ENCODE measurements around the gene ASB13. TPM values are rescaled to one million over a fixed set of nuclear protein-coding genes. Genes with fewer than 3 reads are reported as not detected.

Gene ASB13
- total and polyA plus RNA-seq, 7 donors, result 13.2 to 52.0 (median 23.5) TPM

- H3K4me3 ChIP-seq, result no peak overlapping the region
- DNase-seq, result peak; percentile 82
- WGBS, 2 donors, result 7 to 9% methylated on average over 7 of the region's 7 CpGs
Measured at GRCh38 chr10:5629303-5630111, 36.9 kb downstream of the ASB13 start.

GRCh38 chr10:5628451-5629302 is 37.7 kb downstream of the ASB13 start:
- intact Hi-C loops (cut with DNase I), result no loop called here
- H3K36me3 ChIP-seq, result no peaks in the 10 kb centered on the region
- WGBS, 2 donors, result 23 to 45% methylated on average over 15 of the region's 15 CpGs
- peaks cover 0 to 20% (median 12%) of the 10 kb centered on the region in 4 donors for H3K4me1 ChIP-seq
- H3K27ac ChIP-seq, result peak overlapping the region; percentile 62 to 76 (median 70)
- peak overlapping the region in 3 of 4 donors; percentile 25 to 41 (median 34) for H3K4me3 ChIP-seq
- H3K9me3 ChIP-seq, result no peaks in the 10 kb centered on the region
- peak; percentile 82 for DNase-seq
- H3K27me3 ChIP-seq, result no peaks in the 10 kb centered on the region
- TF ChIP-seq EP300 (IDR thresholded peaks at IDR 0.05) (no peak), POLR2AphosphoS5 (IDR thresholded peaks at IDR 0.05) (peak in 2 of 4 donors; percentile 11 to 17), CTCF (IDR thresholded peaks at IDR 0.05) (no peak), POLR2A (IDR thresholded peaks at IDR 0.05) (no peak)

More at GRCh38 chr10:5629303-5630111, 36.9 kb downstream of the ASB13 start:
- Histone ChIP-seq H3K27me3 (no peaks in the 10 kb centered on the region), H3K9me3 (no peaks in the 10 kb centered on the region), H3K4me1 (peaks cover 0 to 20% (median 12%) of the 10 kb centered on the region in 4 donors), H3K36me3 (no peaks in the 10 kb centered on the region), H3K27ac (peak overlapping the region; percentile 62 to 76 (median 70))
- intact Hi-C loops (cut with DNase I), result no loop called here
- TF ChIP-seq CTCF (IDR thresholded peaks at IDR 0.05) (peak; percentile 13 to 74 (median 70)), POLR2A (IDR thresholded peaks at IDR 0.05) (no peak), EP300 (IDR thresholded peaks at IDR 0.05) (no peak)

- no peak for DNase-seq
- Histone ChIP-seq H3K27ac (peak overlapping the region; percentile 62 to 76 (median 70)), H3K4me1 (peaks cover 0 to 25% (median 20%) of the 10 kb centered on the region in 4 donors), H3K36me3 (no peaks in the 10 kb centered on the region), H3K27me3 (no peaks in the 10 kb centered on the region), H3K9me3 (no peaks in the 10 kb centered on the region), H3K4me3 (no peak overlapping the region)
- intact Hi-C loops (cut with DNase I), result no loop called here
- 57 to 88% methylated on average over 7 of the region's 7 CpGs for WGBS, 2 donors
- no peak for TF ChIP-seq POLR2AphosphoS5 (IDR thresholded peaks at IDR 0.05)
Measured at GRCh38 chr10:5627486-5628044, 38.8 kb downstream of the ASB13 start.

GRCh38 chr10:5625992-5626777 is 40.2 kb downstream of the ASB13 start:
- intact Hi-C loops (cut with DNase I), result no loop called here
- TF ChIP-seq POLR2AphosphoS5 (IDR thresholded peaks at IDR 0.05), result no peak
- no peak for TF ChIP-seq POLR2A (IDR thresholded peaks at IDR 0.05)
- TF ChIP-seq EP300 (IDR thresholded peaks at IDR 0.05), result no peak
- H3K4me3 ChIP-seq, result no peak overlapping the region
- DNase-seq, result no peak
- 25 to 74% methylated on average over 13 of the region's 13 CpGs for WGBS, 2 donors
- H3K36me3 ChIP-seq, result no peaks in the 10 kb centered on the region
- no peaks in the 10 kb centered on the region for H3K27me3 ChIP-seq
- H3K4me1 ChIP-seq, result peaks cover 0 to 25% (median 20%) of the 10 kb centered on the region in 4 donors
- H3K27ac ChIP-seq, result no peak overlapping the region
- no peaks in the 10 kb centered on the region for H3K9me3 ChIP-seq

- Histone ChIP-seq H3K27ac (no peak overlapping the region), H3K4me3 (no peak overlapping the region), H3K9me3 (no peaks in the 10 kb centered on the region), H3K27me3 (no peaks in the 10 kb centered on the region), H3K36me3 (no peaks in the 10 kb centered on the region), H3K4me1 (peaks cover 0 to 21% (median 18%) of the 10 kb centered on the region in 4 donors)
- TF ChIP-seq CTCF (IDR thresholded peaks at IDR 0.05), result no peak
- no peak for TF ChIP-seq POLR2AphosphoS5 (IDR thresholded peaks at IDR 0.05)
- TF ChIP-seq EP300 (IDR thresholded peaks at IDR 0.05), result no peak
- TF ChIP-seq POLR2A (IDR thresholded peaks at IDR 0.05), result no peak
- 94 to 96% methylated on average over 24 of the region's 24 CpGs for WGBS, 2 donors
- intact Hi-C loops (cut with DNase I), result loop anchor here (5.0 kb wide), 2 partner anchors 42 to 77 kb away; no protein-coding TSS in a partner anchor
- DNase-seq, result no peak
Measured at GRCh38 chr10:5624701-5625100, 41.7 kb downstream of the ASB13 start.

Data from sigmoid colon (tissue), 7 donors.